G401.6 (cell line): Measurements from ENCODE around the gene HAUS1.
"Not testable (repeated sequence)": the region's sequence is repeated elsewhere in the genome, so short reads cannot be mapped to it uniquely, and the experiment has no call there.

Experiments used
- FAIRE-seq: peaks from 2 replicates; lab custom pipeline; 2012; peaks lifted over from hg19 to GRCh38; lab: Jason Lieb, UNC

HAUS1 gene, protein sequence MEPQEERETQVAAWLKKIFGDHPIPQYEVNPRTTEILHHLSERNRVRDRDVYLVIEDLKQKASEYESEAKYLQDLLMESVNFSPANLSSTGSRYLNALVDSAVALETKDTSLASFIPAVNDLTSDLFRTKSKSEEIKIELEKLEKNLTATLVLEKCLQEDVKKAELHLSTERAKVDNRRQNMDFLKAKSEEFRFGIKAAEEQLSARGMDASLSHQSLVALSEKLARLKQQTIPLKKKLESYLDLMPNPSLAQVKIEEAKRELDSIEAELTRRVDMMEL

DNA sequence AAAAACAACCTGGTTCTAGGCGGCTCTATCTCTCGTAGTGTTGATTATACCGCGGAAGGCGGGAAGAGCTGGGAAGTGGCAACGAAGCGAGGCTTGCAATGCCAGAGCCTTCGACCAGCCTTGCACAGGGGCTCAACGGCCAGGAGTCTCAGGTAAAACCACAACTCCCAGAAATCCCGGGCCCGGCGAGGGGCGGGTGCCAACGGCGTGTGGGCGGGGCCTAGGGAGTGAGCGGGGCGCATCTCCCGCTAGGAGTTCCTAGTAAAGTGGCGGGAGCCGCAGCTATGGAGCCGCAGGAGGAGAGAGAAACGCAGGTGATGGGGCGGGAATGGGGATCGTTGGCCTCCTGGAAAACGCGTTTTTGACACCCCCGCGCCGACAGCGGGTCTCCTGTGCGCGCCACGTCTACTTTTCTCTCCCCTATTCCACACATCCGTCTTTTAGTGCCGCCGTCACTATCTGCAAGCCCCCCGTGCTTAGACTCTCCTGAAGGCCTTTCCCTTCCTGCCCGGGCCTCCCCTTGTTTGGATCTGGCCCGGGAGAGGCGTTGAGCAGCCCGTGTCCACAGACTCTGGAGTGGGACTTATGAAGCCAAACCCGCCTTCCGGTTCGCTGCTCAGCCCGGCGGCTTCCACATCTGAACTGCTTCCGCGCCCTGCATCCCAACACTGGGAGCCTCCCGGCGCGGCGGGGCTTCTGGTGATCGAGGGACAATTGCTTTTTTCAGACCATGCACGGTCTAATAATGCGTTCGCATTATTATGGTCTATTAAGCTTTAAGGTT lies at the start of gene HAUS1:
Gene HAUS1, plus strand, starts transcription at position 258 of the 784 bp plus-strand sequence. Its CDS starts 27 bp downstream, at position 285.
- peak; percentile 95 for FAIRE-seq

DNA sequence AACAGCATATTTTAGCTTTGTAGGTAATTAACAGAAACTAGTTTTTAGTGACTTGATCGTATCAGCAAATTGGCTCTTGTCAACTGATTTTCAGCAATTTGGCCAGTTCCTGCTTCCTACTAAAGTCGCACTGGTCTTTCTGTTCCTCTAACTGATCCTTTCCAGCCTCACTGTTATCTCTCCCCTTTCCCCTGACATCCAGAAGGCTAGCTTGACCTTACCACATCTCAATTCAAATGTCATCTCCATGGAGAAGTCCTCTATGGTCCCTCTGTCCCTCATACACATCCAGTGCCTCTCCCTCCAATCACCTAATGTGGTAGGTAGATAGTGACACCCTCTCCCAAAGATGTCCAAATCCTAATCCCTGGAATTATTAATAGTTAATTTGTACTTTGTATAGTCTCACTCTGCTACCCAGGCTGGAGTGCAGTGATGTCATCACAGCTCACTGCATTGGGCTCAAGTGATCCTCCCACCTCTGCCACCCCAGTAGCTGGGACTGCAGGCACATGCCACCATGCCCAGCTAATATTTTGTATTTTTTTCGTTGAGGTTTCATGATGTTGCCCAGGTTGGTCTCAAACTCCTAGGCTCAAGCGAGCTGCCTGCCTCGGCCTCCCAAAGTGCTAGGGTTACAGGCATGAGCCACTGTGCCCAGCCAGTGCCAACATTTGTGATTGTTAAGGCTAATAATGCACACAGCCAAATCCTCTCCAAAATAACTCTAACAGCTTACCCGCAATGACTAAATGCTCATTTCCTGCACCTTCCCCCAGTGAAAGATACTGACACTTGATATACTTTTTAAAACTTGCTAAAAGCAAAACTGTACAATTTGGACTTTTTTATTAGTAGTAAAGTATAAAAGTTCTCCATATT lies 49.0 kb upstream of the HAUS1 start:
- FAIRE-seq: no peak

DNA sequence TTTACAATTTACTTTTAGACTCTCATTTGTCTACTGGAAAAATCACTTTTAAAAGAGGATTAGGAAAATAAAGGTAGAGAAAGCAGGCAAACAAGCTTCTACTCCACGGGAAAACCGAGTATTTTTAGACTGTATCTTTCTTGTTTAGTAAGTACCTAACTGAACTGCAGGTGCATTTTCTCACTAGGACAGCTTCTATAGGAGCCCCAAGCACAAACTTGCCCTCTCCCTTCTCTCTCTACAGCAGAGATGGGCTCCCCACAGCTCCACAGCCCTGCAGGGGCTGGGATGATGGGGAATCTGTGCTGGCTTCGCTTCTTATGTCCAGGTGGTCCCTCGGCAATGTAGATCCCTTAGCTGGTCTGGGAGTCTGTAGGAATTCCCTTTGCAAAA lies 48.4 kb upstream of the HAUS1 start:
- FAIRE-seq: no peak

DNA sequence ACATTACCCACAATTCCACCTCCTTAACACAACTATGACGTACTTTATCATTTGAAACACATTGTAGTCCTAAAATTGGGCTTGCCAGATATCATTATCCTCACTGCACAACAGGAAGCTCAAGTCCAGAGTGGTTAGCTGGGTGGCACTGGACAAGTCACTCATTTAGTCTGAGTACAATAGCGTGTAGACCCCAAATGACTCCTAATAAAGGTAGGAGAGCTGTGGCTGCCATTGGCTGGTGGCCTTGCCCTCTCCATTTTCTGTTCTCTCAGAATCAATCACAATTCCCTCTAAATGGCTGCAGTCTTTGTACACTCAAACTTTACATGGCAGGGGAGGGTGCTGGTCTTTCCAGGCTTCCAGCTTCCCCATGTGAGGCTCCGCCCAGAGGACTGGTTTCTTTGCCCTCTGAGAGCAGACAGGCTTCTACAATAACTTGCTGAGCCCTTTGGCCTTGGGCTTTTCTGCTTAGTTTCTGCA lies 43.8 kb upstream of the HAUS1 start:
- FAIRE-seq: no peak

DNA sequence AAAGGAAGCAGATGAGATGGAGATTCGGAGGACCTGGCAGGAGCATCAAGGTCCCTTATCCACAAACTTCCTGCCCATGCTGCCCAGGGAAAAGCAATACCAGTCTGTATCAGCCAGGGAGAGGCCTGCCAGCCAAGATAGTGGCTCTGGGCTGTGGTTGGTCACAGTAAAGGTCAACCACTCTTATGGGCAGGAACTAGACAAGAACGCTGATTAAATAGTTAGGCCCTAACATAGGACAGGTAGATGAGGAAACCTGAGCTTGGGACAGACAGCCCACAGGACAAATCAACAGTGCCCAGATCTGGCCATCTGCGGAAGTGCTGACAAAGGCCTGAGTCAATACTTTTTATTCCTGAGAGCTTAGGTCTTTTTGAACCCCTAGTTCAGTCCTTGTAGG lies 42.8 kb upstream of the HAUS1 start:
- no peak for FAIRE-seq

DNA sequence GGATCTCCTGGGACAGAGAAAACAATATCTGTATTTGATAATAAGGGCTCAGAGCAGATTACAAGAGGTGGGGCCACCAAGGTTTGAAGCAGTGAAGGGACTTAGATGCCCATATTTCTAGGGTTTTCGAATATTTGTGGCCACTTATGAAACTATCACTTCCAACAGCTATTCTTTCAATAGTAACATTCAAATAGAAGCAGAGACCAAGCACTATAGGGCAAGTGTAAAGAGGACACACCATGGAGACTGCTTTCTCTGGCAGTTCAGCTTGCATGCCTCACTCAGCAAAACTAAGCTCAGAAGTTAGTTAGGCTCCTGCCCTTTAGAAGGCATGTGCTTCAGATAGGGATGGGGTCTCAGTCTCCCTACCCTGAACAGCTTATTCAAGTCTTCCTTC lies 42.4 kb upstream of the HAUS1 start:
- FAIRE-seq: no peak

DNA sequence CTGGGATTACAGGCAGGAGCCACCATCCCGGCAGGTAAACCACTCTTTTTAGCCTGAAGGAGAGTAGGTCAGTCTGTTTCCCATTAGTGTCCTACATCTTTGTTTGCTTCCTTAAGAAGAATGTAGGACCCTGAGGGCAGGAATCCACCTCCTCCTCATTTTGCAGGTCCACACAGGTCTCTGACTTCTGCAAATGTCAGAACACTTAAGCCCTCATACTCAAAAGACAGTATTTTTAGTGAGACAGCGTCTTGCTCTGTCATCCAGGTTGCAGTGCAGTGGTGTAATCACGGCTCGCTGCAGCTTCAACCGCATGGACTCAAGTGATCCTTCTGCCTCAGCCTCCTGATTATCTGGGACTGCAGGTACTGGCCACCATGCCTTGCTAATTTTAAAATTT lies 41.4 kb upstream of the HAUS1 start:
- no peak for FAIRE-seq

DNA sequence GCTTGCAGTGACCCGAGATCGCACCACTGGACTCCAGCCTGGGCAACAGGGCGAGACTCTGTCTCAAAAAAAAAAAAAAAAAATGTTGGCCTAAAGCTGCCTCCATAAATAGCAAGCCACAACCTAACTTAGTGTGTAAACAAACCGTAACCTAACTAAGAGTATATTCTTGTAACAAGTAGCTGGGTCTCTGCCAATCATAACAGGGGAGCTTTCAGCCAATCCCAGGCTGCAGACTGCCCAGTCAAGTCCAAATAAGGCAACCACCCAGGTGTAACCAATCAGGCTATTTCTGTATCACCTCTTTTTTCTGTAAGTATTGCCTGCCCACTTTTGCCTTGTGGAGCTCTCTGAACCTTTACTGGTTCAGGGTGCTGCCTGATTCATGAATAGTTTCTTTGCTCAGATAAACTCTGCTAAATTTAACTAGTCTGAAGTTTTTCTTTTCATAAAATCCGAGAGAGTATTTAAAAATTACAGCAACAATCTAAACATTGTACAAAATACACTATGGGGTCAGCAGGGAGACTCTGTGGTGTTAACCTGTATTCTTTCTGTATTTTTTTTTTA lies 36.7 kb upstream of the HAUS1 start:
- no peak for FAIRE-seq

DNA sequence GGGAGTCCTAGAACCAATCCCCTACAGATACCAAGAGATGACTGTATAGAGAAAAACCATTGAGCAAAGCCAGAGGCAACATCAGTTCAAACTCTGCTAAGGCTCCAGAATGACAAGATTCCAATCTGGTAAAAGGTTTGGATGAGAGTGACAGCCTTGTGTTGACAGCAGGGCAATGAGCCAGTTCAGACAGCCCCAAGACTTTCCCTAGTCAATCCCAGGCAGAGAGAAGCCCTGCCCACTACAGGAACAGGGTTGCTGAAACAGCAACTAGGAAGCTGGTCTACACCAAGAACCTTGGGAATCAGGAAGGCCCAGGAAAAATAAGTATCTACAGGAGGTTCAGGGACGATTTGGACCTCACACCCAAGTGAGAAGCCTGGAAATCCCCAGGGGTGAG lies 35.4 kb upstream of the HAUS1 start:
- no peak for FAIRE-seq

DNA sequence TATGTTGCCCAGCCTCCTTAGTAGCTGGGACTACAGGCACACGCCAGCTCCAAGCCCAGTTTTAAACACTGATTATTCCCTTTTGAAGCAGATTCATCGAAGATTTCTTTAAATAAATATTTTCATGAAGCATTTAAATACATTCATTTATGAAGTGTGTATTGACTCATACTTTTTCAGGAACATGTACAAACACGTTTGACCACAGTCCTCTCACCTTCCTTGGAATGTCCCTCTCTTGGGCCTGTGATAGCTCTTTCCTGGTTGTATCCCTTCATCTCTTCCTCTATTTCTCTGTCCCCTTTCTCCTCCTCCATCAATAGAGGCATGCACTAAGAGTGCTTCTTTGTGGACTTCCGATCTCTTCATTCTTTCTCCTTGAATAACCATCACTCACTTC lies 34.7 kb upstream of the HAUS1 start:
- no peak for FAIRE-seq

DNA sequence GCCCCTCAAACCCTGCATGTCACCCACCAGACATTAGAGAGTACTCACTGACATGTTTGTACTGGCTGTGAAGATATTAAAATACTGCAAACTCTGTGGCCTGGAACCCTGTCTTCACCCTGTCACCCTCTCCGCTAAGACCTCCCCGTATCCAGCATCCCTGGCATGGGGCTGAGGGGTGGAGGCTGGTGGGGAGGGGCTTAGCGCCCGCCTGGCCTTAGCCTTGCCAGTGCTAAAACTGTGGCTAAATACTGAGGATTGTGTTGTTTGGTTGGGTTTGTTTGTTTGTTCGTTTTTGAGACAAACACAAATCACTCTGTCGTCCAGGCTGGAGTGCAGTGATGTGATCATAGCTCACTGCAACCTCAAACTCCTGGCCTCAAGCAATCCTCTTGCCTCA lies 34.0 kb upstream of the HAUS1 start:
- no peak for FAIRE-seq

DNA sequence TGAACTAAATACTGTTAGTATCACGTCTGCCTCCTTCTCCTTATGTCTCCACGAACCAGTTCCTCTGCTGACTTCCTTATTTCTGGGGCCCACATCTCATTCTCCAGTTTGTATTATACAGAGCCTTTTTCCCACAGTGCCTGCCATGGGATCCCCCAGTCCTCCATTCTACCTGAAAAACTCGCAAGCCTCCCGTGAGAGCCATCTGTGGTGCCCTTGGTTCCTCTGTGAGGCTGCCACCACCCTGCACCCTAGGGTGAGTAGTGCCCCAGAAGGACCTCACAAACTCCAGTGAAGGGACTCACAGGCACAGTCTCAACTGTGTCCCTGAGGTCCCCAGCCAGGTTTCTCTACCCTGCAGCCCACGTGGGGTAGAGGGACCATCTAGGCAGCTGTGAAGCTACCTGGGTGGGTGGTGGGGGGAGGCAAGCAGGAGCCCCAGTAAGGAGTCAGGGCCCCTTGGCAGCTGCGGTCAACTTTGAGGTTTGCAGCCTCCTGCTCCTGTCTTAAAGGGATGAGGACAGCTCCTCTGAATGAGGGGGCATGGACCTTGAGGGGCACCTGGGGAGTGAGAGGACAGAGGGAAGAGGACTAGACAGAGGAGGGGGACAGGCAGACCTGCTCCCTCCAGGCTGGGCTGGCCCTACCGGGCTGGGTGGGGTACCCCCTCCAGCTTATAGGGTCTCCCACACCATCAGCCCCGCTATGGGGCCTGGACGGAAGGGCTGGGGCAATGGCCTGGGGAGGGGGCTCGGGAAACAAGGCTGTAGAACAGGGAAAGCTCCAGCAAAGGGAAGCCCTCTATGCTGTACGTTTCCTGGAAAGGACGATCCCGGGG lies 33.2 kb upstream of the HAUS1 start:
- no peak for FAIRE-seq

DNA sequence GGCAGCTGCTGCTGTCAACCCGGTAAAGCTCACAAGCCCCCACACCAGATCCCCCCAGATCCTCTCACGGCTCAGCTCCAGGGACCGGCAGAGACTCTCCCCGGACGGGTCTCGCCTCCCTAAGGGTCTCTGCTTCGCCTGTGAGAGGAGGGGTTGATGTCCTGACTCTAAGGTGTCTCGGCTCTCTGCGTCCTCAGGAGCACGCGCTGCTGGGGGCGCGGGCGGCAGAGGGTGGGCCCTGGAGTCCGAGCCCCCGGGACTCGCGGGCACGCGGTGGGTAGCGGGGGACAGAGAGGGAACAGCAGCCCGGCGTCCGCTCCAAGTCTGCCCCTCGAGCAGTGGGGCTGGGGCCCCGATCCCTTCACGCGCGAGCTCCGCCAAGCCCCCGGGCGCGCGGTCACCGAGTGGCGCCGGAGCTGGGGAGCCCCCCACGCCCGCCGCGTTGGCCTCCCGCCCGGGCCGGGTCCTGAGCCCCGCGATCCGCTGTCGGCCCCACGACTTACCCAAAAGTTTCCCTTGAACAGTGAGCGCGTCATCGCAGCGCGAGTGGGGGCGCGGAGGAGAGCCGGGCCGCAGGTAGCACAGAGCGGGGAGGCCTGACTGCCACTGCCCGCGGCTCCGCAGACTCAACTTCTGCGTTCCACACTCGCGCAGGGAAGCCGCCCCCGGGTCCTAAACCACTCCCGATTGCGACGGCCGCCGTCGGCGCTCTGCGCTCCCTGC lies 32.4 kb upstream of the HAUS1 start, which contains the start of gene PSTPIP2:
Gene PSTPIP2, minus strand, starts transcription at position 608 of the 723 bp plus-strand sequence. Its CDS starts 72 bp downstream, at position 536.
- FAIRE-seq: no peak

DNA sequence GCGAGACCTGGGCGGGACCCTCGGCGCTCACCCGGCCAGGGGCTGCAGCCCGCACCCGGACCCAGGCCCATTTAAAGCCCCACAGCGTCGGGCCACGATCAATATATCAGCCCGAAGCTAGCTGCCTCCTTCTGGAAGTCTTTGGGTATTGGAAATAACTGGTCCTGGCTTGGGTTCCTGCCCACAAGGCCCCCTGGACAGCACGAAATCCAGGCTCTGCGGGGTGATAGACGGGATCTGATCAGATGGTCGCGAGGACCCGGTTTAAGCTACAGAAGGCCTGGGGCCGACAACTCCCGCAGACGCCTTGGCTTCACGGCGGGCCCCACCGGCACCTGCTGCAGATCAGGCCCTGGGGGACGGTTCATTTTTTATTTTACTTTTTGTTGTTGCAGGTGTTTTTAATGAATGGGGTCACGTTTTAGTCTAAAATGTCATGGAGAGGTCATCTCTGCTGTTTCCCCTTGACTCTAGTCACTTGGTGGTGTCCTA lies 31.8 kb upstream of the HAUS1 start:
- FAIRE-seq: no peak

DNA sequence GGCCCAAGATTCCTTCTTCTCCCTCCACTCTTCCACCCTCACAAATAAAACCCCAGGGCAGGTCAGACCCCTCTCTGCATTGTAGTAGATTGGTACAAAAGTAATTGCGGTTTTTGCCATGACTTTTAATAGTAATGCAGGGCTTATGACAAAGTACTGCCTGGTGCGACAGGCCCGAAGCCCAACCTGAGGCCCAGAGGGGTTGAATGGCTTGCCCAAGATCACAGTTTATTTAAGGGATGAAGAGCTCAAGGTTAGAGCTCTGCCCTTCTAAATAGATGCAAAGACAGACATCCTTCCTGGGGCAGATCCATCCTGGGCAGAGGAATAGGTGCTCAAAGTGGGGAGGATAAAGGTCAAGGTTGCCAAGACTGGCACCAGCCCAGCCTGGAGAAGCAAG lies 31.2 kb upstream of the HAUS1 start:
- FAIRE-seq: no peak

DNA sequence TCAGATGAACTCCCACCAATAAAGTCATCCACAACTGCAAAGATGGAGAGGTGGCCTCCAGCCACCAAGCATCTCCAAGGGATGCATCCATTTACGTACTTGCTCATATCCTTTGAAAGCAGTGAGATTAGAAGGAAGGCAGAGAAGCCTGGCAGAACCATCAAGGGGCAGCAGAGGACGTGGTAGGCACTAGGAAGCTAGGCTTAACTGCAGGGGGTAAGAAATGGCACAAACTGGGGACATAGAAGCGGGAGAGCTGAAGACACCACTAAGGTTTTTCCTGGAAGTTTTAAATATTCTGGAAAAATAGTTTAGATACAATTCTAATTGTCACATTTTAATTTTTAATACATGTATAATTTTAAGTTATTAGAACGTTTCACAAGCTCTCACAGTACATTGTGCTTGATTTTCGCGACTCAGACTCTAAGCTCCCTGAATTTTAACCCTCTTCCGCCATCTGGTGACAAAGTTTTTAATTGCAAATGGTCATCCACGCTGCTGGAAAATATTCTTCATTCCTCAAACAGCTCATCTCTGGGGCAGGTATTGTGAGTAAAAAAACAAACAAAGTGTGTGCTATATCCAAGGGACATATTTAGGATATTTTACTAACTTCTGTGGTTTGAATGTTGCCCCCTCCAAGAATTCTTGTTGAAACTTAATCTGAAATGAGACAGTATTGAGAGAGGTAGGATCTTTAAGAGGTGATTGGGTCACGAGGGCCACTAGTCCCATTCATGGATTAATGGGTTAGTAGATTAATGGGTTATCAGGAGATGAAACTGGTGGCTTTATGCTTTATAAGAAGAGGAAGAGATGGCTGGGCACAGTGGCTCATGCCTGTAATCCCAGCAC lies 30.5 kb upstream of the HAUS1 start:
- peak; percentile 98 for FAIRE-seq

DNA sequence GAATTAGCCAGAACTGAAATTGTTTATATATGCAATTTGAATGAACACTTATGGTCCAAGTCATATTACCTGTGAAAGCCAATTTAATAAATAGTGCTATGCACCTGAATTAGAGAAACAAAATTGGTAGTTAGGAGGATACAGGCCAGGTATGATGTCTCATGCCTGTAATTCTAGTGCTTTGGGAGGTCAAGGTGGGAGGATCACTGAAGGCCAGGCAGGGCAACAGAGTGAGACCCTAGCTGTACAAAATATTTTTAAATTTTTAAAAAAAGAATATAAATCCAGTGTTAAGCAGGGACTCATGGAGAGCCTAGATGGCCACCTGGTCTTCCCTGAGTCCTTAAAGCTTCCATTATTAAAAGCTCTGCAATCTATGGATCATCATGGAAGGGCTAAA lies 24.8 kb upstream of the HAUS1 start:
- no peak for FAIRE-seq

DNA sequence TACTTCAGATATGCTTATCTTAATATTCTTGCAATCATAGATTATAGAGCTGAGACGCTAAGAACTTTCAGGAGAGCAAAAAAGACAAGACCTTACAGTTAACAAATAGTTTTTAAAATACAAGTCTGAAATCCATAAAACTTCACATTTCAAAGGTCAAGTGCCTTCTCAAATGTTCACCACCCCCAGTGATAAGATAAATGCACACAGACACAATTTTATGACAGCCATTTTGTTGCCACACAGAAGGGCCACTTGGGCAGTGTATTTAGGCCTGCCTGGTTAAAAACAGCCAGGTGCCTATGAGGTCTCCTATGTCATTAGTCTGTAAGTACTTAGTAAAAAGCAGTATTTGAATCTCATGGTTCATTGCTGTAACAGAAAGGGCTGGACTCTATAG lies 24.0 kb upstream of the HAUS1 start:
- FAIRE-seq: no peak

DNA sequence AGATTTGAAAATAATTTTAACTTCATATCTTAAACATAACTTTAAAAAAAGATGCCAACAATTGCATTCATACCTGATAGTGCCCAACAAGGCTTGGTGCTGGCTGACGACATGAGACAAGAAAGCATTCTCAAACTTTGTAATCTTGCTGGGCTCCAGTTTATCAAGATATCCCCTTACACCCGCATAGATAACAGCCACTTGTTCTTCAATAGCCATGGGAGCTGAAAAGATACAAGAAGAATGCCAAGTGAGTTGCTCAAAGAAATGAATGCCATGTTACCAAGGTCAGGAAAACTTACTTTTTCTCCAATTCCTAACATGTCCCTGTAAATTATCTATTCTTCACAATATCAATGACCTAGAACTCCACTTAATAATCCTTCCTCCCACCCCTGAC lies 19.8 kb upstream of the HAUS1 start:
- FAIRE-seq: no peak

DNA sequence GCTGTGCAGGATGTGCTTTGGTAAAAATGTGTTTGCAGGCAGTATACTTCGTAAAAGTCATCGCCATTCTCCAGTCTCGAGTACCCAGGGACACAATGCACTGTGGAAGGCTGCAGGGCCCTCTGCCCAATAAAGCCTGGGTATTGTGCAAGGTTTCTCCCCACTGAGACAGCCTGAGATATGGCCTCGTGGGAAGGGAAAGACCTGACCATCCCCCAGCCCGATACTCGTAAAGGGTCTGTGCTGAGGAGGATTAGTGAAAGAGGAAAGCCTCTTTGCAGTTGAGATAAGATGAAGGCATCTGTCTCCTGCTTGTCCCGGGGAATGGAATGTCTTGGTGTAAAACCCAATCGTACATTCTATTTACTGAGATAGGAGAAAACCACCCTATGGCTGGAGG lies 15.7 kb upstream of the HAUS1 start:
- FAIRE-seq: not testable (repeated sequence)
